K562 (cell line): ENCODE data around the gene PHOSPHO1. TPM values are rescaled to one million over a fixed set of nuclear protein-coding genes. Genes with fewer than 3 reads are reported as not detected.

Experiments used
- CAMTA2 ChIP-seq: fragments of 250-450 bp; sonication (Bioruptor Pico); conservative IDR thresholded peaks from 2 replicates; pipeline ENCODE4 v1.5.1; 2022
- FOXJ2 ChIP-seq: fragments of 200-800 bp; sonication (Bioruptor generic); IDR thresholded peaks from 2 replicates; pipeline ENCODE4 v1.6.1; 2016; ENCODE audit warnings: missing genetic modification characterization, missing compliant biosample characterization
- GTF2A2 ChIP-seq: IDR thresholded peaks from 2 replicates; pipeline ENCODE4 v1.6.1; 2016; ENCODE audit warnings: mild to moderate bottlenecking, missing genetic modification characterization, missing compliant biosample characterization
- JUN ChIP-seq, 2 experiments: sonication (generic) in 1 of 2; formaldehyde crosslinking in 1 of 2; IDR thresholded peaks; 2 replicates each; pipeline versions ENCODE4 v1.6.1 to v1.8.0; 2012 to 2022; ENCODE audit warnings: borderline replicate concordance in 2 of 2, mild to moderate bottlenecking in 2 of 2, improper control_type of control experiment in 1 of 2, low read depth in 1 of 2, low read length in 1 of 2, missing genetic modification reagents in 1 of 2
- MCM5 ChIP-seq: fragments of 450-650 bp; IDR thresholded peaks from 2 replicates; pipeline ENCODE4 v1.6.1; 2016; ENCODE audit warnings: low read depth
- POLR2AphosphoS2 ChIP-seq: IDR thresholded peaks from 2 replicates; pipeline ENCODE4 v1.6.1; 2012; ENCODE audit warnings: low read length, improper control_type of control experiment
- TAF15 ChIP-seq: fragments of 200-400 bp; formaldehyde crosslinking; IDR thresholded peaks from 2 replicates; pipeline ENCODE4 v1.6.1; 2017; ENCODE audit warnings: mild to moderate bottlenecking, low read depth, low read length, moderate library complexity
- ZNF274 ChIP-seq: IDR thresholded peaks from 2 replicates; pipeline ENCODE4 v1.6.1; 2011; ENCODE audit warnings: low read depth, mild to moderate bottlenecking, low read length, moderate library complexity, borderline replicate concordance
- polyA plus RNA-seq, 8 experiments: library from polyadenylated mRNA; depleted of rRNA in 4 of 8; stranded (reverse) in 5 of 8; unstranded in 3 of 8; fragments of >200 nt; fragmentation: Nextera tagmentation in 2 of 8; fragmentation: Illumina TruSeq in 1 of 8; extraction: Ambion mirVana in 2 of 8; extraction: Trizol in 1 of 8; gene quantifications; 2 replicates each; pipeline versions ENCODE4 v1.2.1 to v1.2.3, GENCODE V29; 2011 to 2014; ENCODE audit warnings: inconsistent platforms in 1 of 8, missing spikeins in 1 of 8
- total RNA-seq, 7 experiments: library from RNA; depleted of rRNA in 6 of 7; stranded (reverse); fragments of >200 nt in 6 of 7; fragmentation: Illumina TruSeq in 2 of 7; extraction: Trizol in 2 of 7; gene quantifications; 2 replicates each; pipeline versions ENCODE4 v1.2.1 to v1.2.3, GENCODE V29; 2011 to 2021; ENCODE audit warnings: low replicate concordance in 1 of 7
- TF ChIP-seq, protein P1 (sequence below), 2 experiments: fragments of 450-650 bp in 1 of 2; sonication (generic) in 1 of 2; formaldehyde crosslinking in 1 of 2; IDR thresholded peaks; 2 replicates each; pipeline versions ENCODE4 v1.7.1 to v1.9.0; 2016 to 2022; ENCODE audit warnings: inconsistent platforms in 1 of 2, mild to moderate bottlenecking in 1 of 2, missing genetic modification reagents in 1 of 2
- TF ChIP-seq, protein P2 (sequence below): fragments of 250-450 bp; sonication (Bioruptor Pico); IDR thresholded peaks from 2 replicates; pipeline ENCODE4 v1.9.0; 2021; ENCODE audit warnings: mild to moderate bottlenecking, inconsistent platforms
- TF ChIP-seq, protein P3 (sequence below): fragments of 450-650 bp; formaldehyde crosslinking; IDR thresholded peaks from 2 replicates; pipeline ENCODE4 v1.4.0; 2022; ENCODE audit warnings: missing genetic modification characterization
- TF ChIP-seq, protein P4 (sequence below): fragments of 450-650 bp; formaldehyde crosslinking; IDR thresholded peaks from 2 replicates; pipeline ENCODE4 v1.4.0; 2022; ENCODE audit warnings: missing genetic modification characterization

PHOSPHO1 gene
- total and polyA plus RNA-seq, 9 of the 15 experiments (the other 6 are each of a cell fraction or from before 2014, with no cell fraction given) = 0.06 to 0.07 TPM; not detected in 7

GRCh38 chr17:49193513-49194296 is 36.9 kb downstream of the PHOSPHO1 start (continued):
- TF ChIP-seq, protein P1, sequence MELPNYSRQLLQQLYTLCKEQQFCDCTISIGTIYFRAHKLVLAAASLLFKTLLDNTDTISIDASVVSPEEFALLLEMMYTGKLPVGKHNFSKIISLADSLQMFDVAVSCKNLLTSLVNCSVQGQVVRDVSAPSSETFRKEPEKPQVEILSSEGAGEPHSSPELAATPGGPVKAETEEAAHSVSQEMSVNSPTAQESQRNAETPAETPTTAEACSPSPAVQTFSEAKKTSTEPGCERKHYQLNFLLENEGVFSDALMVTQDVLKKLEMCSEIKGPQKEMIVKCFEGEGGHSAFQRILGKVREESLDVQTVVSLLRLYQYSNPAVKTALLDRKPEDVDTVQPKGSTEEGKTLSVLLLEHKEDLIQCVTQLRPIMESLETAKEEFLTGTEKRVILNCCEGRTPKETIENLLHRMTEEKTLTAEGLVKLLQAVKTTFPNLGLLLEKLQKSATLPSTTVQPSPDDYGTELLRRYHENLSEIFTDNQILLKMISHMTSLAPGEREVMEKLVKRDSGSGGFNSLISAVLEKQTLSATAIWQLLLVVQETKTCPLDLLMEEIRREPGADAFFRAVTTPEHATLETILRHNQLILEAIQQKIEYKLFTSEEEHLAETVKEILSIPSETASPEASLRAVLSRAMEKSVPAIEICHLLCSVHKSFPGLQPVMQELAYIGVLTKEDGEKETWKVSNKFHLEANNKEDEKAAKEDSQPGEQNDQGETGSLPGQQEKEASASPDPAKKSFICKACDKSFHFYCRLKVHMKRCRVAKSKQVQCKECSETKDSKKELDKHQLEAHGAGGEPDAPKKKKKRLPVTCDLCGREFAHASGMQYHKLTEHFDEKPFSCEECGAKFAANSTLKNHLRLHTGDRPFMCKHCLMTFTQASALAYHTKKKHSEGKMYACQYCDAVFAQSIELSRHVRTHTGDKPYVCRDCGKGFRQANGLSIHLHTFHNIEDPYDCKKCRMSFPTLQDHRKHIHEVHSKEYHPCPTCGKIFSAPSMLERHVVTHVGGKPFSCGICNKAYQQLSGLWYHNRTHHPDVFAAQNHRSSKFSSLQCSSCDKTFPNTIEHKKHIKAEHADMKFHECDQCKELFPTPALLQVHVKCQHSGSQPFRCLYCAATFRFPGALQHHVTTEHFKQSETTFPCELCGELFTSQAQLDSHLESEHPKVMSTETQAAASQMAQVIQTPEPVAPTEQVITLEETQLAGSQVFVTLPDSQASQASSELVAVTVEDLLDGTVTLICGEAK (IDR thresholded peaks at IDR 0.05) = peak; percentile 74
- TF ChIP-seq, protein P1 (CRISPR knock-in tag; IDR thresholded peaks at IDR 0.05) = no peak
- TF ChIP-seq JUN (IDR thresholded peaks at IDR 0.05; ENCODE audit: borderline replicate concordance, low read depth, low read length) (no peak), JUN (CRISPR knock-in tag; IDR thresholded peaks at IDR 0.05; ENCODE audit: borderline replicate concordance) (no peak), CAMTA2 (CRISPR knock-in tag) (no peak), MCM5 (no peak), GTF2A2 (tag) (0 out of 2 replicates have a peak, but pooled peaks have one; percentile 59), ZNF274 (no peak), FOXJ2 (tag) (no peak), TAF15 (no peak), POLR2AphosphoS2 (no peak)
- TF ChIP-seq, protein P2, sequence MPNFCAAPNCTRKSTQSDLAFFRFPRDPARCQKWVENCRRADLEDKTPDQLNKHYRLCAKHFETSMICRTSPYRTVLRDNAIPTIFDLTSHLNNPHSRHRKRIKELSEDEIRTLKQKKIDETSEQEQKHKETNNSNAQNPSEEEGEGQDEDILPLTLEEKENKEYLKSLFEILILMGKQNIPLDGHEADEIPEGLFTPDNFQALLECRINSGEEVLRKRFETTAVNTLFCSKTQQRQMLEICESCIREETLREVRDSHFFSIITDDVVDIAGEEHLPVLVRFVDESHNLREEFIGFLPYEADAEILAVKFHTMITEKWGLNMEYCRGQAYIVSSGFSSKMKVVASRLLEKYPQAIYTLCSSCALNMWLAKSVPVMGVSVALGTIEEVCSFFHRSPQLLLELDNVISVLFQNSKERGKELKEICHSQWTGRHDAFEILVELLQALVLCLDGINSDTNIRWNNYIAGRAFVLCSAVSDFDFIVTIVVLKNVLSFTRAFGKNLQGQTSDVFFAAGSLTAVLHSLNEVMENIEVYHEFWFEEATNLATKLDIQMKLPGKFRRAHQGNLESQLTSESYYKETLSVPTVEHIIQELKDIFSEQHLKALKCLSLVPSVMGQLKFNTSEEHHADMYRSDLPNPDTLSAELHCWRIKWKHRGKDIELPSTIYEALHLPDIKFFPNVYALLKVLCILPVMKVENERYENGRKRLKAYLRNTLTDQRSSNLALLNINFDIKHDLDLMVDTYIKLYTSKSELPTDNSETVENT = no peak
- TF ChIP-seq, protein P3, sequence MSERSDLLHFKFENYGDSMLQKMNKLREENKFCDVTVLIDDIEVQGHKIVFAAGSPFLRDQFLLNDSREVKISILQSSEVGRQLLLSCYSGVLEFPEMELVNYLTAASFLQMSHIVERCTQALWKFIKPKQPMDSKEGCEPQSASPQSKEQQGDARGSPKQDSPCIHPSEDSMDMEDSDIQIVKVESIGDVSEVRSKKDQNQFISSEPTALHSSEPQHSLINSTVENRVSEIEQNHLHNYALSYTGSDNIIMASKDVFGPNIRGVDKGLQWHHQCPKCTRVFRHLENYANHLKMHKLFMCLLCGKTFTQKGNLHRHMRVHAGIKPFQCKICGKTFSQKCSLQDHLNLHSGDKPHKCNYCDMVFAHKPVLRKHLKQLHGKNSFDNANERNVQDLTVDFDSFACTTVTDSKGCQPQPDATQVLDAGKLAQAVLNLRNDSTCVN (CRISPR knock-in tag) = 0 out of 2 replicates have a peak, but pooled peaks have one; percentile 17
- TF ChIP-seq, protein P4, sequence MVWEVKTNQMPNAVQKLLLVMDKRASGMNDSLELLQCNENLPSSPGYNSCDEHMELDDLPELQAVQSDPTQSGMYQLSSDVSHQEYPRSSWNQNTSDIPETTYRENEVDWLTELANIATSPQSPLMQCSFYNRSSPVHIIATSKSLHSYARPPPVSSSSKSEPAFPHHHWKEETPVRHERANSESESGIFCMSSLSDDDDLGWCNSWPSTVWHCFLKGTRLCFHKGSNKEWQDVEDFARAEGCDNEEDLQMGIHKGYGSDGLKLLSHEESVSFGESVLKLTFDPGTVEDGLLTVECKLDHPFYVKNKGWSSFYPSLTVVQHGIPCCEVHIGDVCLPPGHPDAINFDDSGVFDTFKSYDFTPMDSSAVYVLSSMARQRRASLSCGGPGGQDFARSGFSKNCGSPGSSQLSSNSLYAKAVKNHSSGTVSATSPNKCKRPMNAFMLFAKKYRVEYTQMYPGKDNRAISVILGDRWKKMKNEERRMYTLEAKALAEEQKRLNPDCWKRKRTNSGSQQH (CRISPR knock-in tag) = no peak
